BLaER1 (cell line): ENCODE results near the gene HADHA.
"Not testable (repeated sequence)": the region's sequence is repeated elsewhere in the genome, so short reads cannot be mapped to it uniquely, and the experiment has no call there.

Experiments
- H3K27ac ChIP-seq: shearing (Covaris generic); formaldehyde crosslinking; 2 replicates; pipeline ENCODE4 v1.8.1; 2022
- H3K27me3 ChIP-seq: shearing (Covaris generic); formaldehyde crosslinking; 2 replicates; pipeline ENCODE4 v1.8.1; 2022
- H3K36me3 ChIP-seq: shearing (Covaris generic); formaldehyde crosslinking; 2 replicates; pipeline ENCODE4 v1.8.1; 2022
- H3K4me1 ChIP-seq: shearing (Covaris generic); formaldehyde crosslinking; 2 replicates; pipeline ENCODE4 v1.8.1; 2022
- H3K4me2 ChIP-seq: shearing (Covaris generic); formaldehyde crosslinking; 2 replicates; pipeline ENCODE4 v1.8.1; 2022
- H3K4me3 ChIP-seq: shearing (Covaris generic); formaldehyde crosslinking; 2 replicates; pipeline ENCODE4 v1.8.1; 2022
- H3K9ac ChIP-seq: shearing (Covaris generic); formaldehyde crosslinking; 2 replicates; pipeline ENCODE4 v1.8.1; 2022
- H3K9me3 ChIP-seq: shearing (Covaris generic); formaldehyde crosslinking; 2 replicates; pipeline ENCODE4 v1.8.1; 2022
- H4K20me1 ChIP-seq: shearing (Covaris generic); formaldehyde crosslinking; 2 replicates; pipeline ENCODE4 v1.8.1; 2022
- Cebpa-rat ChIP-seq: shearing (Covaris generic); IDR thresholded peaks from 2 replicates; pipeline ENCODE4 v1.8.1; 2022

HADHA gene

GRCh38 chr2:26274058-26274613 lies 29.7 kb upstream of the HADHA start:
- Histone ChIP-seq H3K4me2 (no peak overlapping the region), H3K27ac (no peak overlapping the region), H3K9ac (no peak overlapping the region), H4K20me1 (no peaks in the 10 kb centered on the region), H3K4me1 (no peaks in the 10 kb centered on the region), H3K4me3 (no peak overlapping the region), H3K9me3 (no peaks in the 10 kb centered on the region), H3K36me3 (peaks cover 66% of the 10 kb centered on the region), H3K27me3 (no peaks in the 10 kb centered on the region)
- TF ChIP-seq Cebpa-rat: no peak

- Histone ChIP-seq H3K36me3 (peaks cover 64% of the 10 kb centered on the region), H3K4me2 (no peak overlapping the region), H3K4me1 (no peaks in the 10 kb centered on the region), H3K27me3 (no peaks in the 10 kb centered on the region), H3K9me3 (no peaks in the 10 kb centered on the region), H3K4me3 (no peak overlapping the region), H4K20me1 (no peaks in the 10 kb centered on the region), H3K9ac (no peak overlapping the region), H3K27ac (no peak overlapping the region)
- no peak for TF ChIP-seq Cebpa-rat
These were observed 29.1 kb upstream of the HADHA start for GRCh38 chr2:26273501-26273900.

- Histone ChIP-seq H4K20me1 (no peaks in the 10 kb centered on the region), H3K27me3 (no peaks in the 10 kb centered on the region), H3K9ac (no peak overlapping the region), H3K4me2 (no peak overlapping the region), H3K36me3 (peaks cover 48% of the 10 kb centered on the region), H3K9me3 (no peaks in the 10 kb centered on the region), H3K27ac (no peak overlapping the region), H3K4me3 (no peak overlapping the region), H3K4me1 (no peaks in the 10 kb centered on the region)
- no peak for TF ChIP-seq Cebpa-rat
These were observed 25.9 kb upstream of the HADHA start for GRCh38 chr2:26270373-26270772.

GRCh38 chr2:26269571-26270158 lies 25.2 kb upstream of the HADHA start:
- H3K27me3 ChIP-seq: no peaks in the 10 kb centered on the region
- no peak overlapping the region for H3K4me2 ChIP-seq
- no peaks in the 10 kb centered on the region for H3K4me1 ChIP-seq
- no peak overlapping the region for H3K4me3 ChIP-seq
- no peak overlapping the region for H3K9ac ChIP-seq
- no peaks in the 10 kb centered on the region for H3K9me3 ChIP-seq
- no peaks in the 10 kb centered on the region for H4K20me1 ChIP-seq
- no peak for TF ChIP-seq Cebpa-rat
- H3K27ac ChIP-seq: no peak overlapping the region
- H3K36me3 ChIP-seq: peaks cover 49% of the 10 kb centered on the region

DNA sequence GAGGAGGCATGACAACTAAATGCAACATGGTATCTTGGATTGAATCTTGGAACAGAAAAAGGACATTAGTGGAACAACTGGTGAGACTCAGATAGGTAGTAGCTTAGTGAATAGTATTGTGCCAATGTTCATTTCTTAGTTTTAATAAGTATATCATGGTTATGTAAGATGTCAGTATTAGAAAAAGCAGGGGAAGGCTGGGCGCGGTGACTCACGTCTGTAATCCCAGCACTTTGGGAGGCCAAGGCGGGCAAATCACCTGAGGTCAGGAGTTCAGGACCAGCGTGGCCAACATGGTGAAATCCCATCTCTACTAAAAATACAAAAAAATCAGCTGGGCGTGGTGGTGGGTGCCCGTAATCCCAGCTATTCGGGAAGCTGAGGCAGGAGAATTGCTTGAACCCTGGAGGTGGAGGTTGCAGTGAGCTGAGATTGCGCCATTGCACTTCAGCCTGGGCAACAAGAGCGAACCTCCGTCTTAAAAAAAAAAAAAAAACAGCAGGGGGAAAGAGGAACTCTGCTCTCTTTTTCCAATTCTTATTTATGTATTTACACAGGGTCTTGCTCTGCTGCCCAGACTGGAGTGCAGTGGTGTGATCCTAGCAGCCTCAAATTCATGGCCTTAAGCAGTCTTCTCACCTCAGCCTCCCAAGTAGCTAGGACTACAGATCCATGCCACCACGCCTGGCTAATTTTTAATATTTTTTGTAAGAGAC lies 24.4 kb upstream of the HADHA start:
- H3K9ac ChIP-seq, H4K20me1 ChIP-seq, H3K4me3 ChIP-seq, H3K4me1 ChIP-seq, H3K27ac ChIP-seq, H3K4me2 ChIP-seq, H3K9me3 ChIP-seq, H3K27me3 ChIP-seq: not testable (repeated sequence)
- H3K36me3 ChIP-seq: peaks cover 51% of the 10 kb centered on the region

- Histone ChIP-seq H3K27me3 (no peaks in the 10 kb centered on the region), H3K36me3 (peaks cover 53% of the 10 kb centered on the region), H3K4me3 (no peak overlapping the region), H3K4me1 (no peaks in the 10 kb centered on the region), H3K9ac (no peak overlapping the region), H3K27ac (no peak overlapping the region), H4K20me1 (no peaks in the 10 kb centered on the region), H3K9me3 (no peaks in the 10 kb centered on the region), H3K4me2 (no peak overlapping the region)
- TF ChIP-seq Cebpa-rat: no peak; the same call in 1 of the 2 replicates
These were observed 23.8 kb upstream of the HADHA start for GRCh38 chr2:26268213-26268612.

GRCh38 chr2:26258836-26259235 lies 14.4 kb upstream of the HADHA start:
- H3K4me3 ChIP-seq, H3K9ac ChIP-seq, H3K9me3 ChIP-seq, H3K27ac ChIP-seq, H4K20me1 ChIP-seq, H3K4me2 ChIP-seq, H3K27me3 ChIP-seq, H3K4me1 ChIP-seq: not testable (repeated sequence)
- H3K36me3 ChIP-seq: peaks cover 67% of the 10 kb centered on the region

- TF ChIP-seq Cebpa-rat: no peak
- H3K4me2 ChIP-seq: no peak overlapping the region
- no peak overlapping the region for H3K9ac ChIP-seq
- peaks cover 22% of the 10 kb centered on the region for H4K20me1 ChIP-seq
- H3K4me3 ChIP-seq: no peak overlapping the region
- peaks cover 51% of the 10 kb centered on the region for H3K36me3 ChIP-seq
- H3K9me3 ChIP-seq: no peaks in the 10 kb centered on the region
- no peak overlapping the region for H3K27ac ChIP-seq
- no peaks in the 10 kb centered on the region for H3K4me1 ChIP-seq
- H3K27me3 ChIP-seq: no peaks in the 10 kb centered on the region
These were observed 11.4 kb upstream of the HADHA start for GRCh38 chr2:26255759-26256384.

GRCh38 chr2:26251893-26252292 lies 7.5 kb upstream of the HADHA start:
- H4K20me1 ChIP-seq: peaks cover 51% of the 10 kb centered on the region

GRCh38 chr2:26249625-26250024 lies 5.2 kb upstream of the HADHA start:
- H3K36me3 ChIP-seq: peaks cover 8% of the 10 kb centered on the region; the same call in 1 of the 2 replicates
- no peaks in the 10 kb centered on the region for H3K27me3 ChIP-seq
- H3K27ac ChIP-seq: no peak overlapping the region
- H3K4me3 ChIP-seq: no peak overlapping the region
- H3K9me3 ChIP-seq: no peaks in the 10 kb centered on the region
- TF ChIP-seq Cebpa-rat: no peak
- no peak overlapping the region for H3K9ac ChIP-seq
- peaks cover 19% of the 10 kb centered on the region for H3K4me1 ChIP-seq
- H3K4me2 ChIP-seq: no peak overlapping the region
- peaks cover 67% of the 10 kb centered on the region for H4K20me1 ChIP-seq

More at GRCh38 chr2:26251893-26252292, 7.5 kb upstream of the HADHA start:
- H3K27me3 ChIP-seq: no peaks in the 10 kb centered on the region
- no peak overlapping the region for H3K27ac ChIP-seq
- H3K4me1 ChIP-seq: peaks cover 3% of the 10 kb centered on the region
- TF ChIP-seq Cebpa-rat: no peak
- no peak overlapping the region for H3K9ac ChIP-seq
- no peak overlapping the region for H3K4me2 ChIP-seq
- no peaks in the 10 kb centered on the region for H3K9me3 ChIP-seq
- H3K36me3 ChIP-seq: peaks cover 17% of the 10 kb centered on the region
- no peak overlapping the region for H3K4me3 ChIP-seq
